Mesenchymal stem cell (in vitro differentiated cells and primary cell): ENCODE data around the gene STK16.

Experiments used
- DNase-seq: peaks from one replicate; pipeline ENCODE4 v3.0.0-alpha.2; 2013
- H2AFZ ChIP-seq: one replicate; pipeline ENCODE4 v1.6.1; 2013; ENCODE audit warnings: low read depth, mild to moderate bottlenecking, control low read depth, inconsistent platforms, low read length, moderate library complexity
- H2AK5ac ChIP-seq: 2 replicates; pipeline ENCODE4 v1.6.1; 2013; ENCODE audit warnings: low read length, moderate library complexity, mild to moderate bottlenecking, inconsistent platforms; ENCODE audit not compliant: severe bottlenecking
- H2BK120ac ChIP-seq: one replicate; pipeline ENCODE4 v1.6.1; 2013; ENCODE audit warnings: low read depth, mild to moderate bottlenecking, inconsistent platforms, low read length, moderate library complexity
- H2BK12ac ChIP-seq, 2 experiments: one replicate each; pipeline ENCODE4 v1.6.1; 2013; ENCODE audit warnings: inconsistent platforms in 2 of 2, low read length in 2 of 2, mild to moderate bottlenecking in 2 of 2, moderate library complexity in 2 of 2, control low read depth in 1 of 2
- H2BK15ac ChIP-seq: one replicate; pipeline ENCODE4 v1.6.1; 2013; ENCODE audit warnings: mild to moderate bottlenecking, low read depth, inconsistent platforms; ENCODE audit not compliant: poor library complexity, severe bottlenecking
- H2BK5ac ChIP-seq: 2 replicates; pipeline ENCODE4 v1.6.1; 2013; ENCODE audit warnings: low read depth, mild to moderate bottlenecking, low read length, control low read depth, inconsistent platforms; ENCODE audit not compliant: poor library complexity, severe bottlenecking
- H3K14ac ChIP-seq, 2 experiments: one replicate each; pipeline ENCODE4 v1.6.1; 2013; ENCODE audit warnings: inconsistent platforms in 2 of 2, low read length in 2 of 2, control low read depth in 1 of 2, mild to moderate bottlenecking in 1 of 2, moderate library complexity in 1 of 2
- H3K18ac ChIP-seq, 2 experiments: one replicate each; pipeline ENCODE4 v1.6.1; 2013; ENCODE audit warnings: inconsistent platforms in 2 of 2, low read length in 2 of 2, control low read depth in 1 of 2, low read depth in 1 of 2, mild to moderate bottlenecking in 1 of 2
- H3K23ac ChIP-seq, 2 experiments: one replicate each; pipeline ENCODE4 v1.6.1; 2013; ENCODE audit warnings: inconsistent platforms in 2 of 2, low read length in 2 of 2, mild to moderate bottlenecking in 2 of 2, moderate library complexity in 2 of 2, control low read depth in 1 of 2
- H3K27ac ChIP-seq: 2 replicates; pipeline ENCODE4 v1.5.1; 2013; ENCODE audit warnings: mild to moderate bottlenecking, moderate library complexity, low read length, control low read depth, inconsistent platforms; ENCODE audit not compliant: poor library complexity, severe bottlenecking
- H3K27me3 ChIP-seq, 2 experiments: 2 replicates each; pipeline versions ENCODE4 v1.6.1 to v1.7.0; 2013; ENCODE audit warnings: low read length in 2 of 2, mild to moderate bottlenecking in 2 of 2, moderate library complexity in 2 of 2, control low read depth in 1 of 2, inconsistent platforms in 1 of 2; ENCODE audit not compliant: control insufficient read depth in 1 of 2, insufficient read depth in 1 of 2
- H3K36me3 ChIP-seq, 2 experiments: 2 replicates each; pipeline versions ENCODE4 v1.6.1 to v1.7.0; 2013; ENCODE audit warnings: low read length in 2 of 2, control low read depth in 1 of 2, inconsistent platforms in 1 of 2, low read depth in 1 of 2, mild to moderate bottlenecking in 1 of 2; ENCODE audit not compliant: insufficient read depth in 2 of 2, control insufficient read depth in 1 of 2
- H3K4ac ChIP-seq, 2 experiments: one replicate each; pipeline ENCODE4 v1.6.1; 2013; ENCODE audit warnings: inconsistent platforms in 2 of 2, low read length in 2 of 2, mild to moderate bottlenecking in 2 of 2, moderate library complexity in 2 of 2, control low read depth in 1 of 2, low read depth in 1 of 2
- H3K4me1 ChIP-seq: 2 replicates; pipeline ENCODE4 v1.6.1; 2013; ENCODE audit warnings: low read depth, low read length, control low read depth; ENCODE audit not compliant: control insufficient read depth, insufficient read depth
- H3K4me2 ChIP-seq: 2 replicates; pipeline ENCODE4 v1.6.1; 2013; ENCODE audit warnings: low read length, mild to moderate bottlenecking, inconsistent platforms; ENCODE audit not compliant: poor library complexity, severe bottlenecking
- H3K4me3 ChIP-seq, 2 experiments: 2 replicates each; pipeline versions ENCODE4 v1.5.1 to v1.7.0; 2013; ENCODE audit warnings: low read length in 2 of 2, mild to moderate bottlenecking in 2 of 2, control low read depth in 1 of 2, low read depth in 1 of 2; ENCODE audit not compliant: insufficient read depth in 1 of 2
- H3K79me1 ChIP-seq: replicated peaks from 2 replicates; pipeline ENCODE4 v1.6.1; 2013; ENCODE audit warnings: mild to moderate bottlenecking, control low read depth, low read length, inconsistent platforms; ENCODE audit not compliant: poor library complexity, severe bottlenecking
- H3K9ac ChIP-seq: 2 replicates; pipeline ENCODE4 v1.7.0; 2013; ENCODE audit warnings: mild to moderate bottlenecking, low read length, moderate library complexity
- H3K9me3 ChIP-seq: 2 replicates; pipeline ENCODE4 v1.7.0; 2013; ENCODE audit warnings: mild to moderate bottlenecking, low read length; ENCODE audit not compliant: control insufficient read depth
- H4K8ac ChIP-seq: one replicate; pipeline ENCODE4 v1.6.1; 2013; ENCODE audit warnings: inconsistent platforms, mild to moderate bottlenecking, low read length, moderate library complexity
- H4K91ac ChIP-seq: one replicate; pipeline ENCODE4 v1.6.1; 2013; ENCODE audit warnings: mild to moderate bottlenecking, low read length, inconsistent platforms
- WGBS: methylation state at CpG from one replicate; pipeline ENCODE4 v1.1.7; 2013; ENCODE audit warnings: mixed read lengths; 5-methylcytosine and 5-hydroxymethylcytosine counted together

STK16 gene

GRCh38 chr2:219268294-219268693 is 23.0 kb downstream of the STK16 start:
- DNase-seq: no peak
- Histone ChIP-seq H2BK15ac (no peak overlapping the region), H3K14ac (no peak overlapping the region), H3K4me1 (peaks cover 13% of the 10 kb centered on the region), H2AFZ (no peak overlapping the region), H4K8ac (no peak overlapping the region), H3K36me3 (no peaks in the 10 kb centered on the region), H3K4me2 (no peak overlapping the region), H2BK5ac (no peak overlapping the region), H3K4me3 (no peak overlapping the region), H3K9ac (no peak overlapping the region), H2BK12ac (no peak overlapping the region), H3K4ac (no peak overlapping the region), H4K91ac (no peak overlapping the region), H3K27me3 (peaks cover 3 to 11% of the 10 kb centered on the region in 2 experiments), H3K79me1 (no peaks in the 10 kb centered on the region), H3K18ac (no peak overlapping the region), H2AK5ac (no peak overlapping the region), H3K9me3 (no peaks in the 10 kb centered on the region), H3K27ac (no peak overlapping the region), H3K23ac (no peak overlapping the region), H2BK120ac (no peak overlapping the region)
- 43% methylated on average over 1 of the region's 2 CpGs for WGBS

GRCh38 chr2:219269362-219270054 is 24.2 kb downstream of the STK16 start:
- no peaks in the 10 kb centered on the region for H3K36me3 ChIP-seq
- H3K9me3 ChIP-seq: no peaks in the 10 kb centered on the region
- H2AK5ac ChIP-seq: no peak overlapping the region
- H3K27me3 ChIP-seq: peaks cover 3 to 11% of the 10 kb centered on the region in 2 experiments
- no peak overlapping the region for H3K4ac ChIP-seq
- no peak overlapping the region for H3K4me2 ChIP-seq
- no peak overlapping the region for H3K9ac ChIP-seq
- no peak overlapping the region for H4K8ac ChIP-seq
- 82% methylated on average over 8 of the region's 8 CpGs for WGBS
- no peak overlapping the region for H2BK12ac ChIP-seq
- no peak overlapping the region for H3K18ac ChIP-seq
- no peak overlapping the region for H4K91ac ChIP-seq
- H3K4me3 ChIP-seq: no peak overlapping the region
- DNase-seq: no peak
- no peak overlapping the region for H2BK120ac ChIP-seq
- H3K79me1 ChIP-seq: no peaks in the 10 kb centered on the region
- H2AFZ ChIP-seq: no peak overlapping the region
- H2BK5ac ChIP-seq: no peak overlapping the region
- no peak overlapping the region for H3K23ac ChIP-seq
- no peak overlapping the region for H2BK15ac ChIP-seq
- peaks cover 20% of the 10 kb centered on the region for H3K4me1 ChIP-seq
- no peak overlapping the region for H3K27ac ChIP-seq
- H3K14ac ChIP-seq: no peak overlapping the region

- Histone ChIP-seq H3K4me3 (no peak overlapping the region), H3K9me3 (no peaks in the 10 kb centered on the region), H2AK5ac (no peak overlapping the region), H3K79me1 (no peaks in the 10 kb centered on the region), H3K18ac (no peak overlapping the region), H3K4me1 (peaks cover 21% of the 10 kb centered on the region), H3K27ac (no peak overlapping the region), H2AFZ (no peak overlapping the region), H3K9ac (no peak overlapping the region), H4K91ac (no peak overlapping the region), H2BK120ac (no peak overlapping the region), H4K8ac (no peak overlapping the region), H3K4ac (no peak overlapping the region), H2BK15ac (no peak overlapping the region), H3K36me3 (no peaks in the 10 kb centered on the region), H3K27me3 (peaks cover 3 to 11% of the 10 kb centered on the region in 2 experiments), H3K23ac (no peak overlapping the region), H2BK5ac (no peak overlapping the region), H2BK12ac (no peak overlapping the region), H3K4me2 (no peak overlapping the region), H3K14ac (no peak overlapping the region)
- 89% methylated on average over 5 of the region's 5 CpGs for WGBS
- DNase-seq: no peak
Observed at GRCh38 chr2:219270055-219270372, 24.7 kb downstream of the STK16 start.

GRCh38 chr2:219271021-219271420 is 25.7 kb downstream of the STK16 start:
- Histone ChIP-seq H3K4me3 (no peak overlapping the region), H2BK15ac (no peak overlapping the region), H2BK5ac (no peak overlapping the region), H3K27me3 (peaks cover 3 to 11% of the 10 kb centered on the region in 2 experiments), H2AK5ac (no peak overlapping the region), H3K79me1 (no peaks in the 10 kb centered on the region), H3K9ac (no peak overlapping the region), H3K27ac (no peak overlapping the region), H2BK12ac (no peak overlapping the region), H4K8ac (no peak overlapping the region), H3K23ac (no peak overlapping the region), H3K4me2 (no peak overlapping the region), H2AFZ (no peak overlapping the region), H3K18ac (no peak overlapping the region), H3K36me3 (no peaks in the 10 kb centered on the region), H3K14ac (no peak overlapping the region), H3K9me3 (no peaks in the 10 kb centered on the region), H3K4me1 (peaks cover 21% of the 10 kb centered on the region), H3K4ac (no peak overlapping the region), H2BK120ac (no peak overlapping the region), H4K91ac (no peak overlapping the region)
- no peak for DNase-seq
- WGBS: 97% methylated on average over 2 of the region's 2 CpGs
